Measurements from ENCODE around the gene CDK12.

DNA sequence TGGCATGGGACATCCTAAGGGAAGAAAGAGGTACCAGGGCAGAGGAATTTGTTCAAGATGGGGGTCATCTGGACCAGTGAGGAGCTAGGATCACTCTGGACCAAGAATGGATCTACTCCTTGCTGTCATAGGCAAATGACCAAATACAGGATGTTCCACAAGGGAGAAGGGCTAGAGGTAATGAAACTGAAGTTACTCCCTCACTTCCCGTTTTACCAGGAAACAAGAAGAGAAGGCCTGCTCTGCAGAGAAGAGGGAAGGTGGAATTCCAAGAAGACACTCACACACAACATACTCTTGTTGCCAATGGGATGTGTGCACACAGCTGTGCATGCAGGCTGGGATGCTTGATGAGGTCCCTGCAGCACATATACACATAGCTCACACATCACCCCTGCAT is 107.8 kb downstream of the CDK12 start:
- no peak for TF ChIP-seq CTCF (IDR thresholded peaks at IDR 0.05)
- no peak for TF ChIP-seq POLR2A (IDR thresholded peaks at IDR 0.05)
- TF ChIP-seq EP300 (IDR thresholded peaks at IDR 0.05): no peak
